ENCODE data around the gene STAT4.

DNA sequence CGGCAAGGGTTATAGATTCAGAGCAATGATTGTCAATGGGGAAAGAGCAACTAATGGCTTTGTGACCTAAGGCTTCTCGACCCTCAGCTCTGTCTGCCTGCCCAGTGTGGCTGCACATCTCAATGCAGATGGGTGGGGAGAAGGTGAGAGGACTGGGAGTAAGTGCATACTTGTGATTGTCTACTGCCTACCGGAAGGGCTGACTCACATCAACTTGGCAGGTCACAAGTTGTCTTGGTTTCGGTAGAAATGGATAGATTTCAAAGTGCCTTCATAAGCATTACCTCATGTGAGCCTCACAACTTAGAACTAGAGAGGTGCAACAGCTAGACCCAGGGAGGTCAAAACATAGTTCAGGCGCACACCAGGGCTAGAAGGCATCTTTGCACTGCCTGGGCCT is 166.2 kb downstream of the STAT4 start:
- TF ChIP-seq, protein P1, sequence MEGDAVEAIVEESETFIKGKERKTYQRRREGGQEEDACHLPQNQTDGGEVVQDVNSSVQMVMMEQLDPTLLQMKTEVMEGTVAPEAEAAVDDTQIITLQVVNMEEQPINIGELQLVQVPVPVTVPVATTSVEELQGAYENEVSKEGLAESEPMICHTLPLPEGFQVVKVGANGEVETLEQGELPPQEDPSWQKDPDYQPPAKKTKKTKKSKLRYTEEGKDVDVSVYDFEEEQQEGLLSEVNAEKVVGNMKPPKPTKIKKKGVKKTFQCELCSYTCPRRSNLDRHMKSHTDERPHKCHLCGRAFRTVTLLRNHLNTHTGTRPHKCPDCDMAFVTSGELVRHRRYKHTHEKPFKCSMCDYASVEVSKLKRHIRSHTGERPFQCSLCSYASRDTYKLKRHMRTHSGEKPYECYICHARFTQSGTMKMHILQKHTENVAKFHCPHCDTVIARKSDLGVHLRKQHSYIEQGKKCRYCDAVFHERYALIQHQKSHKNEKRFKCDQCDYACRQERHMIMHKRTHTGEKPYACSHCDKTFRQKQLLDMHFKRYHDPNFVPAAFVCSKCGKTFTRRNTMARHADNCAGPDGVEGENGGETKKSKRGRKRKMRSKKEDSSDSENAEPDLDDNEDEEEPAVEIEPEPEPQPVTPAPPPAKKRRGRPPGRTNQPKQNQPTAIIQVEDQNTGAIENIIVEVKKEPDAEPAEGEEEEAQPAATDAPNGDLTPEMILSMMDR (conservative IDR thresholded peaks at IDR 0.05; ENCODE audit: low read depth, low read length) = no peak
- no peak for TF ChIP-seq EZH2 (IDR thresholded peaks at IDR 0.05; ENCODE audit: borderline replicate concordance, low read depth, low read length, poor library complexity, severe bottlenecking)

All from A673 (cell line).